Medulla oblongata (tissue), 1 donor: ENCODE measurements around the gene EXOC6.

Experiments used
- DNase-seq: peaks from one replicate; pipeline ENCODE4 v3.0.0-alpha.2; 2015; ENCODE audit errors: extremely low spot score

Gene EXOC6

GRCh38 chr10:92848441-92849233, at the start of gene EXOC6:
EXOC6 (plus strand) TSS chr10:92848520; CDS start chr10:92848534, 14 bp downstream.
- DNase-seq: peak; percentile 84

- DNase-seq: no peak
Observed at GRCh38 chr10:92799568-92799967, 48.8 kb upstream of the EXOC6 start.

GRCh38 chr10:92800134-92800733, 48.1 kb upstream of the EXOC6 start:
- no peak for DNase-seq

- no peak for DNase-seq
Observed at GRCh38 chr10:92801978-92802872, 46.1 kb upstream of the EXOC6 start.

GRCh38 chr10:92809840-92810239, 38.5 kb upstream of the EXOC6 start:
- DNase-seq: no peak

GRCh38 chr10:92810934-92811532, 37.3 kb upstream of the EXOC6 start:
- no peak for DNase-seq

- no peak for DNase-seq
Observed at GRCh38 chr10:92811986-92812385, 36.3 kb upstream of the EXOC6 start.

- DNase-seq: no peak
Observed at GRCh38 chr10:92813979-92814378, 34.3 kb upstream of the EXOC6 start.

- DNase-seq: no peak
Observed at GRCh38 chr10:92814790-92815189, 33.5 kb upstream of the EXOC6 start.

GRCh38 chr10:92816091-92816531, 32.2 kb upstream of the EXOC6 start:
- DNase-seq: no peak

GRCh38 chr10:92822060-92822634, 26.2 kb upstream of the EXOC6 start:
- no peak for DNase-seq

GRCh38 chr10:92822964-92823363, 25.4 kb upstream of the EXOC6 start:
- no peak for DNase-seq

GRCh38 chr10:92826061-92826460, 22.3 kb upstream of the EXOC6 start:
- DNase-seq: no peak

- no peak for DNase-seq
Observed at GRCh38 chr10:92826504-92826903, 21.8 kb upstream of the EXOC6 start.

- DNase-seq: no peak
Observed at GRCh38 chr10:92829042-92829785, 19.1 kb upstream of the EXOC6 start.

GRCh38 chr10:92829786-92830377, 18.4 kb upstream of the EXOC6 start:
- no peak for DNase-seq

- no peak for DNase-seq
Observed at GRCh38 chr10:92830478-92831389, 17.6 kb upstream of the EXOC6 start.

- DNase-seq: no peak
Observed at GRCh38 chr10:92832121-92832520, 16.2 kb upstream of the EXOC6 start.

- DNase-seq: no peak
Observed at GRCh38 chr10:92832998-92833650, 15.2 kb upstream of the EXOC6 start.
